Umbilical cord (tissue), 2 donors: ENCODE results near the gene LILRA5. TPM values are rescaled to one million over a fixed set of nuclear protein-coding genes. Genes with fewer than 3 reads are reported as not detected.
"Not testable (repeated sequence)": the region's sequence is repeated elsewhere in the genome, so short reads cannot be mapped to it uniquely, and the experiment has no call there.

ENCODE experiments used
- DNase-seq: peaks from one replicate; pipeline ENCODE4 v3.0.0-alpha.2; 2015; ENCODE audit warnings: low spot score
- total RNA-seq: library from RNA; depleted of rRNA; stranded (reverse); fragments of >200 nt; gene quantifications from one replicate; pipeline ENCODE4 v1.2.3, GENCODE V29; 2014; ENCODE audit warnings: low replicate concordance; ENCODE audit not compliant: insufficient read depth

The LILRA5 gene
- total RNA-seq, 1 donor from 2014 or later: 0.72 TPM

DNA sequence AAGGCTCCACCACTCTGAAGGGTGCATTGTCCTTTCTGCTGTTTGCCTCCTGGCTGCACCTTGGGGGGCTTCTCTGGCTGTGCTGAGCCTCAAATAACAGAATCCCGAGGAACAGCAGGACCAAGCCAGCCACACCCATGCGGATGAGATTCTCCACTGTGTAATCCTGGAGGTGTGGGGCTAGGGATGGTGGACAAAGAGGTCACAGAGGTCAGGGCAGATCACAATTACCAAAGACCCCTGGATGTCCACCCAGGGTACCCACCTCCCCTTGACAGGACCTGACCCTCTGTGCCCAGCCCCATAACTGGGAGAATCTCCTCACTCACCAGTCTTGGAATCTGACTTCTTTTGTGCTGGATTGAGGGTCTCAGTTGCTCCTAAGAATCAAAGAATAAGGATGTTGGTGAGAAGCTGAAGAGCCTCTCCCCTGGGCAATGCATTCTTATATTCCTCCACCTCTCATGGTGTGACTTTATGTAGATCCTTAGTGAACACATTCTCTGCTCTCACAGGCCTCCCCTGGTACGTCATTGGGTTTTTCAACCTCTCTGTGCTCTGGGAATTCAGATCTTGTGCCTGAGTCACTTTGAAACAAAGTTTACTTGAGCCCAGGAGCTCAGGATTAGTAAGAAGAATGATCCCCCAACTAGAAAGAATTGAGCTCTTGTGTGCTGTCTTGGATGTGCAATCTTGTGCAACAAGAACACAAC is 20.8 kb upstream of the LILRA5 start:
- DNase-seq: no peak

DNA sequence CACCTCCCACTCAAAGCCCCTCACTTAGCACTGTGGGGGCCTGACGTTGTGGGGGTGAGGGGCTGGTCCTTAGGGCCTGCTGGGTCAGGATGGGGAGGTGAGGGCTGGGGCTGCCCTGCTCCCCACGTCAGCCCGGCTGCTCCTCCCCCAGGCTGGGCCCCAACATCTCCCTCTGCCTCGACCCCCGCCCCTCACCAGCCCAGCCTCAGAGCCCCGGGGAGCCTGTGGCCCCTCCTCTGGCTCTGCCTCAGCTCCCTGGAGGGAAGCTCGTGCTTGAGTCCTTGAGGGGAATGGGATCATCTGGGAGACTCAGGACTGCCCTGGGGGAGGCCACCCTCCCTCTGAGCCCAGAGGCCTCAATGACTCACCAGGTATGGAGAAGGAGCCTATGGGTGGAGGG is 19.2 kb upstream of the LILRA5 start:
- no peak for DNase-seq

DNA sequence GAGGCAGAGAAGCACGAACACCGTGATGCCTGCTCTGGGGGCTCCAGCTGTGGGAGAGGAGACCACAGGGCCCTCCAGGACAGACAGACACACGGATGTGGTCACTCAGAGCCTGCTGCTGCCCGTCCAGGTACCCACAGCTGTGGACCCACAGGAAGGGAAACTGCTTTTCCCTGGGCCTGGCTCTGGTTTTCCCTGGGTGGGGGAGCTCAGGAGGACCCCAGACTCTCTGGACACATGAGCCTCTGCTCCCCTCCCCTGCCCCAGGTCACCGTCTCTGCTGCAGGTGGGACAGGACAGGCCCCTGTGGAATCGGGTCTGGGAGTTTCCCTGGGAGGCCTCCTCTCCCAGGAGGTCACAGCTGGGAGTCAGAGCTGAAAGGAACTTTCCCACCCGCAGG is 18.7 kb upstream of the LILRA5 start:
- no peak for DNase-seq

DNA sequence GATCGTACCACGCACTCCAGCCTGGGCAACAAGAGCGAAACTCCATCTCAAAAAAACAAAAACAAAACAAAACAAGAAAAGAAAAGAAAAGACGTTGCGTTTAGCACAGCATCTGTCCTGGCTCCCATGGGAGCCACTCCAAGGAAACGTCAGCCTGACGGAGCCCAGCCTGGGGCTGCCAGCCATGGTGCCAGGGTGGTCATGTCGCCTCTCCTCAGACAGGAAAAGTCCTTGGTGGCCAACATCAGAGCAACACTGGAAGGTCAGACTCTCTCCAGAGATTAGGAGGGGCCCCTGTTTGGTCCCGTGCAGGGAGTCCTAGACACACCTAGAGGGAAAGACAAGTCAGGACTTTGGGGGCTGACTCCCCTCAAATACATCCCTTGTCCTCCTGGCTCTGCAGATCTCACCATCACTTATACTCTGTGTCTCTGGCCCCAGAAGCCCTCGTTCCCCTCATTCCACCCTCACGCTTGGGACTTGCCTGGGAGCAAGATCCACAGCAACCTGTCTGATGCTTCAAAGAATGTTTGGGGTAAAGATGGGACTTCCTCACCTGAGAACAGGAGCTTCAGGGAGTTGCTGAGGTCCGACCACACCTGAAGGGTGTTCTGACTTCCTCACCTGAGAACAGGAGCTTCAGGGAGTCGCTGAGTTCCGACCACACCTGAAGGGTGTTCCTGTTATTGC is 16.7 kb upstream of the LILRA5 start:
- DNase-seq: no peak

DNA sequence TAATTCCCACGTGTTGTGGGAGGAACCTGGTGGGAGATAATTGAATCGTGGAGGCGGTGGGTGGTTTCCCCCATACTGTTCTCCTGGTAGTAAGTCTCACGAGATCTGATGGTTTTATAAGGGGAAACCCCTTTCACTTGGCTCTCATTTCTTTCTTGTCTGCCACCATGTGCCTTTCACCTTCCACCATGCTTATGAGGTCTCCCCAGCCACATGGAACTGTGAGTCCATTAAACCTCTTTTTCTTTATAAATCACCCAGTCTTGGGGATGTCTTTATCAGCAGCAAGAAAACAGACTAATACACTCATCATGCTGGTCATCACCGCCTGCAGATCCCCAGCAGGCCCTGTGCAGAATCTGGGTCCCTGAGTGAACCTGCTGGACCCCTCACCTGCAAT is 15.8 kb upstream of the LILRA5 start:
- not testable (repeated sequence) for DNase-seq

DNA sequence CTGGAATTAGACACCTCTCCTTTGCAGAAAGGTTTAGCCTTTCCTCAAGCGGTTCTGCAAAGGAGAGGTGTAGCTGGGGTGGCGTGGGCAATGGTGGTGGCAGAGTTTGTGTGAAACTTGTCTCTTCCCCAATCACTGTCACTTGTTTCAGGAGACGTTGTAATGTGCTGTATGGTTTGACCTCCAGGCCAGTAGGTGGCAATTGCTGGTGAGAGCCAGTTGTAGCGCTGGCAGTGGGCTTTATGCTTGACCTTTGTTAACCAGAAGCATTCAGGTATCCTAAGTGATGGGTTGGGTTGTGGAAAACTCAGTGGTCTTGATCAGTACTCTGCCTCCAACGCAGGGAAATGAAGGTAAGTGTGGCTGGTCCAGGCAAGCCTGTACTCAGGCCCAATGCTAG is 12.7 kb upstream of the LILRA5 start:
- no peak for DNase-seq

DNA sequence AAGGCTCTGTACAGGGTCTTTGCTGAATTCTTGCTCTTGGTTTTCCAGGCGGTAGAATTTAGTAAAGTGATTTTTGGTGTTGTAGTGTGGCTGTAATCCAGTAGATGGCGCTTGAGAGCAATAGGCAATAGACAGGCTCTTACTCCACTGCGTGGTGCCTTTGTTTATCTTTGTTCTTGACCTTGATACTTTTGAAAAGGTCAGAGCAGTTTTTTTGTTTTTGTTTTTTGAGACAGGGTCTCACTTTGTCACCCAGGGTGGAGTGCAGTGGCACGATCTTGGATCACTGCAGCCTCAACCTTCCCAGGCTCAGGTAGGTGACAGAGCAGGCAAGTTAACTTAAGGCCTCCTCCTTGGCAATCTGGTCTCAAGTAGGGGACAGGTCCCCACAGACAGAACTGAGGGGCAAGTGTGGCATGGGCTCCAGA is 12.2 kb upstream of the LILRA5 start:
- peak; percentile 49 for DNase-seq

DNA sequence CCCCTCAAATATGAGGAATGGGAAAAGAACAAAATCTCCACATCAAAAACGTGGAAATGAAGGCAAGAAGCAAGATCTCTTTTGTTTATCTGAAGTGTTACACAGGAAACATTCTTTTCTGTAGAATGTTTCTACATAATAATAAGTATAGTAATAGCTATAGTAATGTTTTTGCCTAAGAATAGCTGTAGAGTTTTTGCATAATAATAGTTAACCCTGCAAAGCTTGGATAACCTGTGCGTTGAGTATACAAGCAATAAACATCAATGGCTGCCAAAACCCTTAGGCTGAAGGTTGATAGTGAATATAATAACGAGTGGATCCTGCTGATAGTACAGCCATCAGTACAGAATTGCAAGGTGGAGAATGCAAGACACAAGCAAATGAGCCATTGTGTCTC is 11.1 kb upstream of the LILRA5 start:
- DNase-seq: no peak

DNA sequence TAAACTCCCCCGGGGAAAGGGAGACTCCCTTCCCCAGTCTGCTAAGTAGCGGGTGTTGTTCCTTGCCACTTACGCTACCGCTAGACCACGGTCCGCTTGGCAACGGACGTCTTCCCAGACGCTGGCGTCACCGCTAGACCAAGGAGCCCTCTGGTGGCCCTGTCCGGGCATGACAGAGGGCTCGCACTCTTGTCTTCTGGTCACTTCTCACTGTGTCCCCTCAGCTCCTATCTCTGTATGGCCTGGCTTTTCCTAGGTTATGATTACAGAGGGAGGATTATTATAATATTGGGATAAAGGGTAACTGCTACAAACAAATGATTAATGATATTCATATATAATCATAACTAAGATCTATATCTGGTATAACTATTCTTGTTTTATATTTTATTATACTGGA is 10.0 kb upstream of the LILRA5 start:
- not testable (repeated sequence) for DNase-seq

DNA sequence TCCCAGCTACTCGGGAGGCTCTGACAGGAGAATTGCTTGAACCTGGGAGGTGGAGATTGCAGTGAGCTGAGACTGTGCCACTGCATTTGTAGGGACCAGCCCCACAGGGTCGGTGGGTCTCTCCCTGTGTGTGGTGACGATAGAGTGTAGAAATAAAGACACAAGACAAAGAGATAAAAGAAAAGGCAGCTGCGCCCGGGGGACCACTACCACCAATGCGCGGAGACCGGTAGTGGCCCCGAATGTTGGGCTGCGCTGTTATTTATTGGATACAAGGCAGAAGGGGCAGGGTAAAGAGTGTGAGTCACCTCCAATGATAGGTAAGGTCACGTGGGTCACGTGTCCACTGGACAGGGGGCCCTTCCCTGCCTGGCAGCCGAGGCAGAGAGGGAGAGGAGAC is 9.3 kb upstream of the LILRA5 start:
- not testable (repeated sequence) for DNase-seq

DNA sequence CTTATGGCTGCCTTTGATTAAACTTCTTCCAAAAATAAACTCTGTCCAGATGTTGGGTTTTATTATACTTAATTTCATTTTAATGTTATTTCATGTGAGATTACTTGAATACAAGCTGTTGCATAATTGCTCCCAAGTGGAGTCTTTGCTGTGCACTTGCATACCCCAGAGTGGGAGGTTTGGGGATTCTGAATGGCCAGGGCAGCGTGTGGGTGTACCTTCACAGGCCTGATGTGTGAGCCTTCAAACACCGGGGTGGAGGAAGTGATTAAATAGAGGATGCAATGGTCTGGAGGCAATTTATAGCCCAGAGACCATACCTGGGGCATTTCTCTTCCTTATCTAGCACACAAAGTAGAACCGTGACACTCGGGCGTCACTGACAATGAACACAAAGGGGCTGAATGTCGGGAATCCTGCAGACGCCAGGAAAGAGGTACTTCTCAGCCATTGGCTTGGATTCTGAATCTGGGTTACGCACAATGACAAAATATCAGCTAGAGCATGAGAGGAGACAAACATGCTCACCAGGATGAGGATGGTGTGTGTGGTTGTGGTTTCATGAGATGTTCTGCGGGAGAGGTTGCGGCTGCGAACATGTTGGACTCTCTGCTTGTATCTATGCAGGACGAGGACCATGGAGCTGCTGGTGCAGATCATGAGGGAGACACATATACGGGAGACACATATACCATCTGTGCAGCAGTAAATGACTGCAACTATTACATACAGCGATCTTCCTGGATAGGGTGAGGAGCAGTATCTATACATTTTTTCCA is 7.1 kb upstream of the LILRA5 start:
- no peak for DNase-seq

DNA sequence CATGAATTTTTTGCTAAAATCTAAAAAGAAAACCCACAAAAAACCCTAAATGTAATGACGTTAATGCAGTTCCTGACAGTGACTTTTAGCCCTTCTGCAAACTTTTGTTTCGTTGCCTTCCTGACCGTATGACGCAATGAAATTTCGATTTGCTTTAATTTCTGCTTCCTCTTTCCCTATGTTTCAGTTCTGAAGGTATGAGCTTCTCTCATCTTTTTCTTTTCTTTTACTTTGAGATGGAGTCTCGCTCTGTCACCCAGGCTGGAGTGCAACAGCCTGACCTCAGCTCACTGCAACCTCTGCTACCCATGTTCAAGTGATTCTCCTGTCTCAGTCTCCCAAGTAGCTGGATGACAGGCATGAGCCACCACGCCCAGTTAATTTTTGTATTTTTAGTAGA is 6.1 kb upstream of the LILRA5 start:
- peak; percentile 8 for DNase-seq

DNA sequence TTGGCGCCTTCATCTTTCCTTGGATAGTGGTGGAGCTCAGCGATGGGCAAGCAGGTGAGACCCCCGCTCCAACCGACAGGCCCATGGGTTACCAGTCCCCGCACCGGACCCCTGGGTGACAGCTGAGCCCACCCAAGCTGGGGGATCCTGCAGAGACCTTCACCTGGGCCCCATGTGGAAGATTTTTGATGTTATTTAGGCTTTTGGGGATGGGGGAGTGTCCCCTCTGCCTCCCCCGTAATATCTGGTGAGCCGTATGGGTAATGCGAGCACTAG is 4.9 kb upstream of the LILRA5 start:
- no peak for DNase-seq

DNA sequence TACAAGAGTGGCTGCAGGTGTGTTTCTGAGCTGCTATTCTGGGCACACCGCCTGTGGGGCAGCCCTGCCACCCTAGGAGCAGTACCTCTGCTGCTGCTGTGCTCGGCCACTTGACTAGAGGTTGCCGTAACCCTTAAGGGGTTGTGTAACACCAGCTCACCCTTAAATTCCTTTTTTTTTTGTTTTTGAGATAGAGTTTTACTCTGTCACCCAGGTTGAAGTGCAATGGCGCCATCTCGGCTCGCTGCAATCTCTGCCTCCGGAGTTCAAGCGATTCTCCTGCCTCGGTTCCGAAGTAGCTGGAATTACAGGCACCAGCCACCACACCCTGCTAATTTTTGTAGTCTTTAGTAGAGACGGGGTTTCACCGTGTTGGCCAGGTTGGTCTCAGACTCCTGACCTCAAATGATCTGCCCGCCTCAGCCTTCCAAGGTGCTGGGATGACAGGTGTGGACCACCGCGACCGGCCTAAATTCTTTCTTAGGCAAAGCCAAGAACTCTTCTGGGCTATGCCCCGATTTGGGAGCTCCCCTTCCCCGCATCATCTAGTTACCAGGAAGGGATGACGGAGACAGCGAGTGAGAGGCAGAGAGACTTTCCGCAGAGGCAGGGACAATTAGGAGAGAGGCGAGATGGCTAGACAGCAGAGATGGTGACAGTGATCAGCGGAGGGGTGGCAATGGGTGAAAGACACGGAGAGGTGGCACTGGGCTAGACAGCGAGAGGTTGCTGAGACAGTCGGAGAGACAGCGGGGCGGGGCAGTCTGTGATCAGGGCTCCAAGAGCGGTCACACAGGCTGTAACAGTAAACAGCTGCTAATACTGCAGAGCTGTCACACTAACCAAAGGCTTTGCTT is 4.4 kb upstream of the LILRA5 start:
- DNase-seq: no peak

DNA sequence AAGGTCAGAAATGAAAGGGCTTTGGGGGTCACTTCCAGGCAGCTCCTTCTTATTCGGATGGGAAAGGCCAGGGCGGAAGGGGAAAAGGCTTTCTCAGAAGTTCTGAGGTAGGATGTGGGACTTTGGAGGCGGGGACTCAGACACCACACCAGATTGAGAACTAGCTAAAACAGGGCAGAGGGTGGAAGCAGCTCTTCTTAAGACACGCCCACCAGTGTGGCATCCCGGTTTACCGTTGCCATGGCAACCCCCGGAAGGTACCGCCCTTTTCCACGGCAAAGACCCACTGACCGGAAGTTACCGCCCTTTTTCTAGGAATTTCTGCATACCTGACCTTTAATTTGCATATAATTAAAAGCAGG is 3.8 kb upstream of the LILRA5 start:
- no peak for DNase-seq

DNA sequence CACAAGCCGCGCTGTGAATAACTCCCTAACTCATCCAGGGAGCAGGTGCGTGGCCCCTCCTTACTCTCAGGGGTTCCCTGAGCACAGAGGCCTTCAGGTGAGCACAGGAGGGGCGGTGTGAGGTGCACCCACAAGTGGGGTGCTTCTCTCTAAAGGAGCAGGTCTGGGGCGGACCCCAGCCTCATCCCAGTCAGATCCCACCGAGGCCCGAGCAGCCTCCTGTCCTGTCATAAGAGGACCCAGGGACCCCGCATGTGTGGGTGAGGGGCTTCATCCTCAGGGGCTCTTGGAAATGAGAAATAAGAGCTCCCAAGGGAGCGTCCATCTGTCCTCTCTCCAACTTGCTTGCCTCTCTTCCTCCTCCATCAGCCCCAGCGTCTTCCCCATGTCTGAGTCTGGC is 3.0 kb upstream of the LILRA5 start:
- DNase-seq: no peak

DNA sequence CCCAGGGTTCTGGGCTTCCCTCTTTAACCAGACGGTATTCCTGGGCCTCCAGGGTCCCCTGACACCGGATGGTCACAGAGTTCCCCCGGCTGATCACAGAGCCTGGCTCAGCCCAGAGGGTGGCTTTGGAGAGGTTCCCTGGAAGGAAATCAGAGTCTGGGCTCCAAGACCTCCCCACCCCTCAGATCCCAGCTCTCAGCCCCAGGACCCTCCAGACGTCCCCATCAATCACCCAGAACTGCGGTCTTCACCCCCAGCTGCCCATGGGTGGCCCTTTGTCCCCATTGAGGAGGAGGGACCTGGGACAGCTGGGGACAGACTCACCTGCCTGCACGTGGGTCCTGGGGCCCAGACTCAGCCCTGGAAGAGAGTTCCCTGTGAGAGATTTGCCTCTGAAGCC is 955 bp downstream of the LILRA5 start:
- no peak for DNase-seq

DNA sequence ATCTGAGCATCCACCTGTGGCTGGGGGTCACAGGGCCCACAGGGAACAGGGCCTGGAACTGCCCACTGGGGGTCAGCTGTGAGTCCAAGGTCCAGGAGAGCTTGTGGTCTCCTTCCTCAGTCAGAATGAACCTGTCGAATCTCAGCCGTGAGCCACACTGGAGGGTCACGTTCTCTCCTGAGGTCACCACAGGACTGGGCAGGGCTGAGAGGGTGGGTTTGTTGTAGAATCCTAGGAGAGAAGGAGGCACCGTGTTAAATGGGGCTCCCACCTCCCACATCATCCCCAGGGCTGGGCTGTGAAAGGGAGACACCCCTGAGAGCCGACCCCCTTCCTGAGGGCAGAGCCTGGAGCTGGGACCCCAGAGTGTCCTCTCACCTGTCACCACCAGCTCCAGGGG is 1.5 kb downstream of the LILRA5 start:
- DNase-seq: no peak

DNA sequence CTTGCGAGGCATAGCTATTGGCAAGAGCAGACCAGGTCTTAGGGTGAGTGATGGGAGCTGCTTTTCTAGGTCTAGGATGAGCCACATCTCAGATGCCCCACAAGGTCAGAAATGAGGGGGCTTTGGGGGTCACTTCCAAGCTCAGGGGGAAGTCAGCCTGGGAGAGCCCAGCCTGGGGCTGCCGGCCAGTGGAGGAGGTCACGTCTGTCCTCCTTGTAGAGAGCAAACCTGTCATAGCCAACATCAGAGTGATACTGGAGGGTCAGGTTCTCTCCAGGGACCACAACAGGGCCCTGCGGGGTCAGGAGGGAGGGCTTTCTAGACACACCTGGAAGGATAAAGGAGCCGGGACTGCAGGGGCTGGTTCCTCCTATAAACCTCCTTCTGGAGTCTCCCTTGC is 2.4 kb downstream of the LILRA5 start:
- DNase-seq: no peak

DNA sequence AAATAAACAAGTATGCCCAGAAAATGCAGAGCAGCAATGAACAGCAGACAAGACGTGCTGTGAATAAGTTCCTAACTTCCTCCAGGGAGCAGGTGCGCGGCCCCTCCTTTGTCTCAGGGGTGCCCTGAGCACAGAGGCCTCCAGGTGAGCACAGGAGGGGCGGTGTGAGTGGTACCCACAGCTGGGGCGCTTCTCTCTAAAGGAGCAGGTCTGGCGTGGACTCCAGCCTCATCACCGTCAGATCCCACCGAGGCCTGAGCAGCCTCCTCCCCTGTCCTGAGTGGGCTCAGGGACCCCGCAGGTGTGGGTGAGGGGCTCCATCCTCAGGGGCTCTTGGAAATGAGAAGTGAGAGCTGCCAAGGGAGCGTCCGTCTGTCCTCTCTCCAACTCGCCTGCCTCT is 3.2 kb downstream of the LILRA5 start:
- DNase-seq: no peak

DNA sequence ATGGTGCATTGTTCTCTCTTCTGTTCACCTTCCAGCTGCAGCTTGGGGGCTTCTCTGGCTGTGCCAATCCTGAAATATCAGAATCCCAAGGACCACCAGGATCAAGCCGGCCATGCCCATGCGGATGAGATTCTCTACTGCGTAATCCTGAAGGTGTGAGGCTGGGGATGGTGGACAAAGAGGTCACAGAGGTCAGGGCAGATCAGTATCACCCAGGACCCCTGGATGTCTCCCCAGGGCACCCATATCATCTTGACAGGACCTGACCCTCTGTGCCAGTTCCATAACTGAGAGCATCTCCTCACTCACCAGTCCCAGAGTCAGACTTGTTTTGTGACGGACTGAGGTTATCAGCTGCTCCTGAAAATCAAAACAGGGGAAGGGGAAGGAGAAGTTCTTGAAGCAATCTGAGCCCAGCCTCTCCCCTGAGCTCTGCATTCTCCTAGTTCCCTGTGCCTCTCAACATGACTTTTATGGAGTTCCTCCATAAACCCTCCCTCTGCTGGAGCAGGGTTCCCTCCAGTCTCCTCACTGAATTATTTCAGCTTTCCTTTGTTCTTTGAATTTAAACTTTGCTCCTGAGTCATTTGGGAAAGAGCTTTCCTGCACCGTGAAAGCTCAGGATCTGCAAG is 5.5 kb downstream of the LILRA5 start:
- DNase-seq: no peak

DNA sequence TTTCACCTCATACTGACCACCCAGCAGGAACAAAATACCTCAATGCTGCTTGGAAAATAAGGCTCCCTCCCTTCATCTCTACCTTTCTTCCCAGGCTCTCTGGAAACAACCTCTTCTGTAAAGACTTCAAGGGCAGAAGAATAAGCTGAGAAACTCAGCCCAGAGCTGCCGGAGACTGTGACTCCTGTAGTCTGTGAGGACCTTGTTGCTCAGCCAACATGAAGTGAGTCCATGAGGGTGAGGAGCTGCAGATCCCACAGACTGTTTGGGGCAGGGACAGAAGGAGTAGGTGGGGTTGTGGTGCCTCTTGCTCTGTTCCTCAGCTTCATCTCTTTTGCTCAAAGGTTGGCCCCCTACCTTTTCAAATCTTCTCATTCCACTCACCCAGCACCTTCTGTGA is 7.8 kb downstream of the LILRA5 start:
- no peak for DNase-seq
